HFFc6 (cell line): ENCODE results near the gene BOLA3. TPM values are rescaled to one million over a fixed set of nuclear protein-coding genes. Genes with fewer than 3 reads are reported as not detected.

Experiments
- DNase-seq: peaks from one replicate; pipeline ENCODE4 v3.0.0-alpha.2; 2018
- H3K27ac Mint-ChIP-seq: 2 replicates; pipeline ENCODE4 v1.8.0; 2020; ENCODE audit warnings: mild to moderate bottlenecking, mixed read lengths
- H3K27me3 Mint-ChIP-seq: 2 replicates; pipeline ENCODE4 v1.8.0; 2021; ENCODE audit warnings: mild to moderate bottlenecking, moderate library complexity, mixed read lengths; ENCODE audit not compliant: insufficient read depth
- H3K36me3 Mint-ChIP-seq: 2 replicates; pipeline ENCODE4 v1.8.0; 2021; ENCODE audit warnings: low read depth, mixed read lengths
- H3K4me1 Mint-ChIP-seq: 2 replicates; pipeline ENCODE4 v1.8.0; 2020; ENCODE audit warnings: low read depth, mixed read lengths
- H3K4me3 Mint-ChIP-seq: 2 replicates; pipeline ENCODE4 v1.8.0; 2020; ENCODE audit warnings: mild to moderate bottlenecking, moderate library complexity, mixed read lengths
- H3K9me3 Mint-ChIP-seq: 2 replicates; pipeline ENCODE4 v1.8.0; 2020; ENCODE audit warnings: mild to moderate bottlenecking, mixed read lengths
- total RNA-seq, 6 experiments: library from RNA; stranded (reverse); fragmentation: NEBNext Ultra II Directional; extraction: Animal tissue kit (Norgen Biotek cat#: 25700); gene quantifications; 2 replicates in 1 of 6; 3 replicates in 5 of 6; pipeline ENCODE4 v1.2.3, GENCODE V29; 2021
- TF ChIP-seq, protein P1 (sequence below): fragments of 200-600 bp; sonication (generic); IDR thresholded peaks from 2 replicates; pipeline ENCODE4 v1.5.0; 2021; ENCODE audit warnings: antibody characterized with exemption, mild to moderate bottlenecking

BOLA3 gene
- total RNA-seq, 6 experiments from 2014 or later = 71.6 to 92.5 (median 80.8) TPM

- H3K27ac Mint-ChIP-seq = peak within 1 kb of the TSS; percentile 85
- TF ChIP-seq, protein P1, sequence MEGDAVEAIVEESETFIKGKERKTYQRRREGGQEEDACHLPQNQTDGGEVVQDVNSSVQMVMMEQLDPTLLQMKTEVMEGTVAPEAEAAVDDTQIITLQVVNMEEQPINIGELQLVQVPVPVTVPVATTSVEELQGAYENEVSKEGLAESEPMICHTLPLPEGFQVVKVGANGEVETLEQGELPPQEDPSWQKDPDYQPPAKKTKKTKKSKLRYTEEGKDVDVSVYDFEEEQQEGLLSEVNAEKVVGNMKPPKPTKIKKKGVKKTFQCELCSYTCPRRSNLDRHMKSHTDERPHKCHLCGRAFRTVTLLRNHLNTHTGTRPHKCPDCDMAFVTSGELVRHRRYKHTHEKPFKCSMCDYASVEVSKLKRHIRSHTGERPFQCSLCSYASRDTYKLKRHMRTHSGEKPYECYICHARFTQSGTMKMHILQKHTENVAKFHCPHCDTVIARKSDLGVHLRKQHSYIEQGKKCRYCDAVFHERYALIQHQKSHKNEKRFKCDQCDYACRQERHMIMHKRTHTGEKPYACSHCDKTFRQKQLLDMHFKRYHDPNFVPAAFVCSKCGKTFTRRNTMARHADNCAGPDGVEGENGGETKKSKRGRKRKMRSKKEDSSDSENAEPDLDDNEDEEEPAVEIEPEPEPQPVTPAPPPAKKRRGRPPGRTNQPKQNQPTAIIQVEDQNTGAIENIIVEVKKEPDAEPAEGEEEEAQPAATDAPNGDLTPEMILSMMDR = no peak
- H3K36me3 Mint-ChIP-seq = peaks cover 11% of the 10 kb centered on the region; the same call in 1 of the 2 replicates
- no peaks in the 10 kb centered on the region; the same call in 1 of the 2 replicates for H3K27me3 Mint-ChIP-seq
- peak within 1 kb of the TSS; percentile 94 for H3K4me3 Mint-ChIP-seq
- H3K4me1 Mint-ChIP-seq = peaks cover 36% of the 10 kb centered on the region
- DNase-seq = peak; percentile 97
- no peaks in the 10 kb centered on the region for H3K9me3 Mint-ChIP-seq
Measured at GRCh38 chr2:74178211-74179062, 30.7 kb upstream of the BOLA3 start, which contains the start of gene MOB1A. TSS of gene MOB1A (minus strand) at chr2:74178879. CDS start at chr2:74178674, 205 bp downstream.

- no peaks in the 10 kb centered on the region for H3K9me3 Mint-ChIP-seq
- no peak for DNase-seq
Measured at GRCh38 chr2:74177696-74178095, 30.0 kb upstream of the BOLA3 start.

DNA sequence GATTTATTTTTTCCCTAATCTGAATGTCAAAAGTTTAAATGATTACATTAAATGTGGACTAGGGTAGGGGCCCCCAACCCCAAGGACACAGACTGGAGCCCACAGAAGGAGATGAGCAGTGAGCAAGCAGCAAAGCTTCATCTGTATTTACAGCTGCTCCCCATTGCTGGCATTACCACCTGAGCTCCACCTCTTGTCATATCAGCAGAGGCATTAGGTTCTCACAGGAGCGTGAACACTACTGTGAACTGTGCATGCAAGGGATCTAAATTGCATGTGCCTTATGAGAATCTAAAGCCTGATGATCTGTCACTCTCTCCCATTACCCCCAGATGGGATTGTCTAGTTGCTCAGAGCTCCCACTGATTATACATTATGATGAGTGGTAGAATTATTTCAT is 27.2 kb upstream of the BOLA3 start:
- TF ChIP-seq, protein P1 = no peak
- Mint-ChIP-seq H3K9me3 (no peaks in the 10 kb centered on the region), H3K36me3 (peaks cover 19% of the 10 kb centered on the region), H3K4me3 (no peak overlapping the region), H3K4me1 (peaks cover 36% of the 10 kb centered on the region), H3K27me3 (no peaks in the 10 kb centered on the region; the same call in 1 of the 2 replicates), H3K27ac (no peak overlapping the region)
- DNase-seq = no peak

More at GRCh38 chr2:74177696-74178095, 30.0 kb upstream of the BOLA3 start:
- no peaks in the 10 kb centered on the region; the same call in 1 of the 2 replicates for H3K27me3 Mint-ChIP-seq
- H3K4me3 Mint-ChIP-seq = peak overlapping the region; percentile 94
- H3K4me1 Mint-ChIP-seq = peaks cover 36% of the 10 kb centered on the region
- TF ChIP-seq, protein P1 = no peak
- H3K36me3 Mint-ChIP-seq = peaks cover 11% of the 10 kb centered on the region; the same call in 1 of the 2 replicates
- H3K27ac Mint-ChIP-seq = peak overlapping the region; percentile 85

DNA sequence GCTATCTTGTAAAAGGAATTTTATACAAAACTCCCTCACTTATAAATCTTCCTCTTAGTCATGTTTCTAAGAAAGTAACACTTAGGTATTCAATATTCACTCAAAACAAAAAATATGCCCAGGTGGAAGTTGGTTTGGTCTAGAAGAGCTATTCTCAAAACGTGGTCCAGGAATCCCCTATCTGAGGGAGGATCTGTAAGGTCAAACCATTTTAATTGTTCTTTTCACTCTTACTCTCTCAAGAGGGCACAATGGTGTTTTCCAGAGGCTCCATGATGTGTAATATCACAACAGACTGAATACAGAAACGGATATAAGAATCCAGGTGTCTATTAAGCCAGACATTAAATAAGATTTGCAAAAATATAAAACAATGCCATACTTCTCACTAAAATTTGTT is 21.0 kb upstream of the BOLA3 start:
- no peaks in the 10 kb centered on the region for H3K27me3 Mint-ChIP-seq
- peaks cover 39% of the 10 kb centered on the region for H3K36me3 Mint-ChIP-seq
- peaks cover 7% of the 10 kb centered on the region; the same call in 1 of the 2 replicates for H3K4me1 Mint-ChIP-seq
- no peak overlapping the region for H3K4me3 Mint-ChIP-seq
- DNase-seq = no peak
- H3K27ac Mint-ChIP-seq = no peak overlapping the region
- TF ChIP-seq, protein P1 = no peak
- H3K9me3 Mint-ChIP-seq = no peaks in the 10 kb centered on the region

GRCh38 chr2:74164761-74165160 is 17.0 kb upstream of the BOLA3 start:
- peaks cover 31% of the 10 kb centered on the region for H3K36me3 Mint-ChIP-seq
- no peaks in the 10 kb centered on the region for H3K4me1 Mint-ChIP-seq
- H3K4me3 Mint-ChIP-seq = no peak overlapping the region
- no peak overlapping the region for H3K27ac Mint-ChIP-seq
- DNase-seq = no peak
- TF ChIP-seq, protein P1 = no peak
- 0 out of 2 replicates have a peak, but pooled peaks cover 1% of the 10 kb centered on the region for H3K27me3 Mint-ChIP-seq
- no peaks in the 10 kb centered on the region for H3K9me3 Mint-ChIP-seq
